Natural killer cell (primary cell): ENCODE results near the gene FGFR2. TPM values are rescaled to one million over a fixed set of nuclear protein-coding genes. Genes with fewer than 3 reads are reported as not detected.

Experiments used
- ATAC-seq, 3 donors: fragments of 150-1000 bp in 2 of 3; fragments of 200-7000 bp in 1 of 3; cut with Tn5 transposase; 1 replicate in 1 of 3; 2 replicates in 2 of 3; pipeline ENCODE4 v1.10.0; 2021; ENCODE audit warnings: mild to moderate bottlenecking in 2 of 3, moderate library complexity in 2 of 3
- DNase-seq, 2 donors: peaks; one replicate each; pipeline versions ENCODE4 v3.0.0 to v3.0.0-alpha.2; 2013 to 2021; ENCODE audit warnings: mixed read lengths in 1 of 2
- H3K27ac ChIP-seq: one replicate; pipeline ENCODE4 v1.5.1; 2013; ENCODE audit warnings: mild to moderate bottlenecking, low read length
- H3K27me3 ChIP-seq: one replicate; pipeline ENCODE4 v1.6.1; 2013; ENCODE audit warnings: low read length; ENCODE audit not compliant: control insufficient read depth, insufficient read depth
- H3K36me3 ChIP-seq: one replicate; pipeline ENCODE4 v1.6.1; 2013; ENCODE audit warnings: low read length; ENCODE audit not compliant: control insufficient read depth, insufficient read depth
- H3K4me1 ChIP-seq: one replicate; pipeline ENCODE4 v1.6.1; 2013; ENCODE audit warnings: low read length; ENCODE audit not compliant: control insufficient read depth, insufficient read depth
- H3K4me3 ChIP-seq: one replicate; pipeline ENCODE4 v1.5.1; 2013; ENCODE audit warnings: low read length
- H3K9me3 ChIP-seq: one replicate; pipeline ENCODE4 v1.6.1; 2013; ENCODE audit warnings: low read length; ENCODE audit not compliant: control insufficient read depth, insufficient read depth
- H3K27ac Mint-ChIP-seq, 2 donors: one replicate each; pipeline ENCODE4 v1.8.0; 2022; ENCODE audit warnings: mild to moderate bottlenecking in 2 of 2, mixed read lengths in 2 of 2, moderate library complexity in 1 of 2
- H3K27me3 Mint-ChIP-seq, 2 donors: one replicate each; pipeline ENCODE4 v1.8.0; 2022; ENCODE audit warnings: low read depth in 2 of 2, mixed read lengths in 2 of 2
- H3K36me3 Mint-ChIP-seq: one replicate; pipeline ENCODE4 v1.8.0; 2022; ENCODE audit warnings: mixed read lengths
- H3K4me1 Mint-ChIP-seq, 2 donors: one replicate each; pipeline ENCODE4 v1.8.0; 2022; ENCODE audit warnings: mixed read lengths in 2 of 2
- H3K4me3 Mint-ChIP-seq: one replicate; pipeline ENCODE4 v1.8.0; 2022; ENCODE audit warnings: mild to moderate bottlenecking, moderate library complexity, mixed read lengths
- H3K9me3 Mint-ChIP-seq, 2 donors: one replicate each; pipeline ENCODE4 v1.8.0; 2022; ENCODE audit warnings: mixed read lengths in 2 of 2
- CTCF ChIP-seq: fragments of 200-600 bp; IDR thresholded peaks from one replicate; pipeline ENCODE4 v1.8.0; 2022; ENCODE audit warnings: antibody characterized with exemption
- WGBS: methylation state at CpG from one replicate; pipeline ENCODE4 v1.1.7; 2013; ENCODE audit warnings: missing lambda C conversion rate; ENCODE audit not compliant: insufficient coverage; 5-methylcytosine and 5-hydroxymethylcytosine counted together
- intact Hi-C: fragments of 100-400 bp; cut with micrococcal nuclease; formaldehyde crosslinking; loops from one replicate; pipeline ENCODE4 v1.14.2; 2022
- total RNA-seq, 4 donors: library from RNA; stranded (reverse); fragments of 120-200 nt in 1 of 4; gene quantifications; one replicate each; pipeline versions ENCODE4 v1.2.3 to v1.2.4, GENCODE V29; 2013 to 2022

The FGFR2 gene
- 1 to 10 TPM in 1 of 3 donors, under 1 TPM in 1, not detected in 1; 0.72 to 5.6 TPM for total RNA-seq
- 0.09 TPM for total RNA-seq (2013)

- Mint-ChIP-seq H3K36me3 (peaks cover 7% of the 10 kb centered on the region), H3K9me3 (no peaks in the 10 kb centered on the region), H3K4me1 (peaks cover 6 to 8% of the 10 kb centered on the region in 2 donors), H3K27ac (no peak within 1 kb of the TSS), H3K4me3 (peak within 1 kb of the TSS; percentile 57), H3K27me3 (peaks cover 34 to 64% of the 10 kb centered on the region in 2 donors)
- Histone ChIP-seq H3K4me1 (peaks cover 7% of the 10 kb centered on the region), H3K36me3 (no peaks in the 10 kb centered on the region), H3K27ac (no peak within 1 kb of the TSS), H3K4me3 (no peak within 1 kb of the TSS), H3K27me3 (peaks cover 16% of the 10 kb centered on the region), H3K9me3 (no peaks in the 10 kb centered on the region)
- ATAC-seq (peak; percentile 46 to 87 (median 68)), DNase-seq (peak in 1 of 2 donors; percentile 15)
- WGBS, result 1% methylated on average over 92 of the region's 92 CpGs
- no peak for TF ChIP-seq CTCF
- intact Hi-C loops, result no loop called here
Observed at GRCh38 chr10:121598263-121599249, at the start of gene FGFR2. FGFR2 (minus strand) TSS chr10:121598444; CDS start chr10:121593817, 4,627 bp downstream.

GRCh38 chr10:121647401-121647800 is 49.2 kb upstream of the FGFR2 start:
- WGBS, result 74% methylated on average over 4 of the region's 4 CpGs
- no peaks in the 10 kb centered on the region for H3K9me3 ChIP-seq
- H3K4me1 ChIP-seq, result no peaks in the 10 kb centered on the region
- ATAC-seq (no peak), DNase-seq (no peak)
- intact Hi-C loops, result no loop called here
- Mint-ChIP-seq H3K9me3 (no peaks in the 10 kb centered on the region), H3K4me1 (no peaks in the 10 kb centered on the region), H3K4me3 (no peak overlapping the region), H3K27ac (no peak overlapping the region), H3K27me3 (peaks cover 3 to 7% of the 10 kb centered on the region in 2 donors), H3K36me3 (no peaks in the 10 kb centered on the region)
- H3K27me3 ChIP-seq, result no peaks in the 10 kb centered on the region
- no peak overlapping the region for H3K4me3 ChIP-seq
- no peak for TF ChIP-seq CTCF
- H3K27ac ChIP-seq, result no peak overlapping the region
- H3K36me3 ChIP-seq, result no peaks in the 10 kb centered on the region

- DNase-seq, result no peak
- no peak for TF ChIP-seq CTCF
- intact Hi-C loops, result no loop called here
- Mint-ChIP-seq H3K27ac (no peak overlapping the region), H3K4me3 (no peak overlapping the region), H3K36me3 (no peaks in the 10 kb centered on the region), H3K4me1 (no peaks in the 10 kb centered on the region), H3K9me3 (peaks cover 0 to 4% of the 10 kb centered on the region in 2 donors), H3K27me3 (peaks cover 0 to 3% of the 10 kb centered on the region in 2 donors)
- H3K4me3 ChIP-seq, result no peak overlapping the region
- no peaks in the 10 kb centered on the region for H3K4me1 ChIP-seq
- no peak for ATAC-seq
- H3K27me3 ChIP-seq, result no peaks in the 10 kb centered on the region
- 71% methylated on average over 7 of the region's 7 CpGs for WGBS
- no peaks in the 10 kb centered on the region for H3K9me3 ChIP-seq
- H3K36me3 ChIP-seq, result no peaks in the 10 kb centered on the region
- no peak overlapping the region for H3K27ac ChIP-seq
Observed at GRCh38 chr10:121645696-121646095, 47.5 kb upstream of the FGFR2 start.
